ENCODE measurements around the gene WASF3.

The WASF3 gene

DNA sequence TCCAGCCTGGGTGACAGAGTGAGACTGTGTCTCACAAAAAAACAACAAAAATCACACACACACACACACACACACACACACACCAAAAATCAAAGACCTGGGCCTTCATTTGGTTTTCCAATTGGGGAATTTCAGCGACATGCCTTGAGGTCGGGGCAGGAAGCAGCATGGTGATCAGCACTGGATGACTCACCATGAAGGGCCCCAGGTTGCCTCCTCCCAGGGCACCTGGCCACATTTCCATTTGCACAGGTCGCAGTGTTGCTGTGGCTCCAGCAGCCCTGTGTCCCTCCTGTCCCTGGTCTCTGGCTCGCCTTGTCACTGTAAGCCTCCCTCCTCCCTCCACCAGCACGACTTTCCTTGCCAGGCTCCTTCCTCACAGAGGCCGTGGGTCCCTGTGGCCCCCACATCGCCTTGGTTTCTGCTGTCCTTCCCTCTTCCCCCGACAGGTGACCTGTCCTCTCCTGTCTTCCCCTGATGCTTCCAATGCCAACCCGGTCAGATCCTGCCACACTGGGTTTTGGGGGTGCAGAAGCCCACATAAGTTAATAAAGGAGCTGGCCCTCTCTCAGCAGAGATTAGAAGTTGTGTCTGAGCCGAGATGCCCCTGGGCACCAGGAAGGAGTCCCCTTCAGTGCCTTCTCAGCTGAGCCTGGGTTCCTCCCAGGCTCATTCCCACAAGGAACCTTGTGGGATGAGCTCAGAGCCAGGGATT is 136.4 kb downstream of the WASF3 start:
- H3K4me3 Mint-ChIP-seq = no peak overlapping the region
- H3K4me1 Mint-ChIP-seq = no peaks in the 10 kb centered on the region
- H3K27me3 Mint-ChIP-seq = no peaks in the 10 kb centered on the region
- no peak overlapping the region for H3K27ac Mint-ChIP-seq
- H3K36me3 Mint-ChIP-seq = no peaks in the 10 kb centered on the region
- H3K9me3 Mint-ChIP-seq = peaks cover 20% of the 10 kb centered on the region

DNA sequence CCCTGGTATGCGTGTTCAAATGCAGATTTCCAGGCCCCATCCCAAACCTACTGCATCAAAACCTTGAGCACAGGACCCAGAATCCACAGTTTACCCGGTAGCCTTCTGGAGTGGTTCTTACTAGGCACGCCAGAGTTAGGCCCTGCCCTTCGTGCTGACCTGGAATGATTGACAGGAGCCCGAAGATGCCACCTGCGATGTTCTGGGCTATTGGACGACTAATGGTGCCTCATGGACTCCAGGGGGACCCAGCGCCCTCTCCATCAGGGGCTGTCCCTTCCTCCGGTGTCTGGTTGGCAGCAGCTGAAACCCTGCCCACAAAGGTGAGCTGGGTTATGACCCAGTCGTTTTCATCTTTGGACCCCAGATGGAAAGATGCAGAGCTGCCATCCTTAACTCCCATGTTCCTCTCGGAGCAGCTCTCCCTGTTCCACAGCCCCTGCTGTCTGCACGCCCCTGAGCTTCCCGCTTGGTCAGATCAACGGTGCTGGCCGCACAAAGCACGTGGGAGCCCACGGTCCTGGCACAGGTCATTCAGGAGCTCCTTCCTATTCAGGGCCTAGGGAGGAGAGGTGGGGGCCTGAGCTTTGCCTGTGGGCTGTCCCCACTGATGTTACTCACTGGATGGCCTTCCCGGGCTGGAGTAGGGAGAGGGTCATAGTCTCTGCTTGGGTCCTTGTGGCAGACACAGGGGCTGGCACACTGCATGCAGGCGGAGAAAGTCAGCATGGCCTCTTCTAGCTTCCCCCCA is 137.3 kb downstream of the WASF3 start:
- H3K27me3 Mint-ChIP-seq = no peaks in the 10 kb centered on the region
- no peak overlapping the region for H3K27ac Mint-ChIP-seq
- no peak overlapping the region for H3K4me3 Mint-ChIP-seq
- H3K4me1 Mint-ChIP-seq = no peaks in the 10 kb centered on the region
- no peaks in the 10 kb centered on the region for H3K36me3 Mint-ChIP-seq
- peaks cover 16% of the 10 kb centered on the region for H3K9me3 Mint-ChIP-seq

DNA sequence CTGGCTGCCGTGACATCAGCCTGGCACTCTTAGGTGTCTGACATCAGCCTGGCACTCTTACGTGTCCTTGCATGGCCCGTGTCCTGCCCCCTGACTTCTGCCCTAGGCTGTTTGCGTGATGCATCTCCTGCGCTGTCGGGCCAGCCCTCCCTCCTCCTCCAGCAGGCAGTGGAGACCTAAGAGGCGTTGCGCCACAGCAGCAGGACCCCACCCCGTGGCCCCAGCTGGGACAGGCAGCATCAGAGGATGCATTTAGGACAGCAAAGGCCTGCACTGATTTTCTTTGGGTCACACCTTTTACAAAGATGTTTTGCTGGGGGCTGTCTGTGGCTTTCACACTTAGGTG is 137.8 kb downstream of the WASF3 start:
- no peak overlapping the region for H3K4me3 Mint-ChIP-seq
- no peaks in the 10 kb centered on the region for H3K27me3 Mint-ChIP-seq
- peaks cover 13% of the 10 kb centered on the region for H3K9me3 Mint-ChIP-seq
- no peak overlapping the region for H3K27ac Mint-ChIP-seq
- H3K4me1 Mint-ChIP-seq = no peaks in the 10 kb centered on the region
- H3K36me3 Mint-ChIP-seq = no peaks in the 10 kb centered on the region

DNA sequence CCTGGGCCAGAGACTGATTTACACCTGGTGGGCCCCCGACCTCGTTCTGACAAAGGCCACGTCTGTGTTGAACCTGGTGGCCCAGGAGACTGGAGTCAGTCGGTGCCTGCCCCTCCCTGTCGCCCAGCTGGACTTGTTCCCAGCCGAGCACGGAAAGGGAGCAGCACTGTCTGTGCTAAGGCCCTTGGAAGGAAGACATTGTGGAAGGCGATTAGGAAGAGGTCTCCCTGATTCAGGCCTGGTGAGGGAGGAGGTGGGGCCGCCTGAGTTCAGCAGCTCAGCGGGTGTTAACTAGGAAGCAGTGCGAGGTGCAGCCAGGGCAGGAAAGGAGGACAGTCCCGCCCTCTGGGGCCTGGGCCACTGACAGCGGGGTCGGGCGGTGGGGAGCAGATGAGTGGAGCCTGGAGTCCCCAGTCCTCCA is 138.4 kb downstream of the WASF3 start:
- H3K4me1 Mint-ChIP-seq = no peaks in the 10 kb centered on the region
- no peak overlapping the region for H3K4me3 Mint-ChIP-seq
- peaks cover 10% of the 10 kb centered on the region for H3K9me3 Mint-ChIP-seq
- no peaks in the 10 kb centered on the region for H3K27me3 Mint-ChIP-seq
- no peak overlapping the region for H3K27ac Mint-ChIP-seq
- no peaks in the 10 kb centered on the region for H3K36me3 Mint-ChIP-seq

DNA sequence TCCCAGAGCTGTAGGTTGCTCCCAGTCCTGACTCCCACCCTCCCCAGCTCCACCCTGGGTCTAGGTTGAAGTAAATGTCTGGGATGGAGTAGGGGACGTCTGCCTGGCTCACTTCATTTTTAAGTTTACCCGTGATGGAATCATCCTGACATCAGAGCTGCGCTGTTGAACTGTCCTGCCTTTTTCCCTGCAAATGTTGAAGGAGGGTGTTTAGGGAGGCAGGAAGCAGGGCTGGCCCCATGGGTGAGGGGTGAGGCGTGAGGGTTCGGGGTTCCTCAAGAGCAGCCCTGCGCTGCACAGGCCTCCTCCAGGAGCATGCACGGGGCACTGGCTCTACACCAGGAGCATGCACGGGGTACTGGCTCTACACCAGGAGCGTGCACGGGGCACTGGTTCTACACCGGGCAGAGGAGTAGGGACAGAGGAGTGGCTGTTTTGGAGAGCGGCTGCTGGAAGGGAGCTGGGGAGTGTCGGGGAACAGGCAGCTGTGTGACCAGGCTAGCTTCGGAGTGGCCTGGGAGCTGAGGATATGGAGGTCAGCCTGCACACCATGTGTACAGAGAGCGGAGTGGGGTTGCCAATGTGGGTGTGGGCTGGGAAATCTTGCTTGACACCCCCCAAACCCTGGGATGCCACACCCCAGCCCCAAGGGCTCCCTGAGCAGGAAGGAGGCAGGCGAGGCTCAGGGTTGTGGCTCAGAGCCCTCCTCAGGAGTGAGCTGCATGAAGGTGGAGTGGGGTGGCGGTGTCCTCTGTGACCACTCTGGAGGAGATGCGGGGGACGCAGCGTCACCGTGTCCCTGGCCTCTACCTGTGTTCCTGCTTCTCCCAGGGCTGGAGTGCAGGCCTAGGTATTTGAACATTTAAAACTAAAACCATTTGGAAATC is 139.8 kb downstream of the WASF3 start:
- no peak overlapping the region for H3K27ac Mint-ChIP-seq
- no peaks in the 10 kb centered on the region for H3K9me3 Mint-ChIP-seq
- no peak overlapping the region for H3K4me3 Mint-ChIP-seq
- no peaks in the 10 kb centered on the region for H3K27me3 Mint-ChIP-seq
- H3K36me3 Mint-ChIP-seq = no peaks in the 10 kb centered on the region
- H3K4me1 Mint-ChIP-seq = no peaks in the 10 kb centered on the region

DNA sequence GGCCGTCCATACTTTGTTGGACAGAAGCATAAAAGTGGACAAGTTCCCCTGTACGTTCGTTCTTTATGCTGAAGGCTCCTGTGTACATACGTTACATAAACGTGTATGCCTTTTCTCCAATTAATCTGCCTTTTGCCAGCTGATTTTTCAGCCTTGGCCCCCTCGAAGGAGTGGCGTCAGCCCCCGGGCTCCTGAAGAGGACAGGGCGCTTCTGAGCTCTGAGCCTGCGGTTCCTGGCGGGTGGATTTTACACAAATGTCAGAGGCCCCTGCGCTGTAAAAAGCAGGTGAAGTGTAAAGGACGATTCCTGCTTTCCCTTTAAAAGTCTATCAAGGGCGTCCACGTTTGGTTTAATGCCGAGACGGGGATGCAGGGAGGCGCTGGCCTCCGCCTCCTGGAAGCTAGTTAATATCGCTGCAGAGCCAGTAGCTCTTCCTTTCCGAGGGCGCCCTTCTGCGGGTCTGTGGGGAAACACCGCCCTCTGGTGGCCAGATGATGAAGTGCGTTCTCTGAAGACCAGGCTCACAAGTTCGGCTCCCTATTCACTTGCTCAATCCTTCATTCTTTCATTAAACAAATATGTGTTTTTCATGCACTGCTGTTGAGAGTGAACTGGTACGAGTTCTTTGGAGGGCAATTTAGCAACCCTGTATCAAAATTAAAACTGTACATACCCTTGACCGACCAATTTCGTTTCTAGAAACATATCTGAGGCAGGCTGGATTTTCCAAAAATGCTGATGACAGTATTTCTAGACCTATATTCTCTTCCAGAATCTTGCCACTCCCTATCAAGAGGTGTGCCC is 141.1 kb downstream of the WASF3 start:
- no peak overlapping the region for H3K4me3 Mint-ChIP-seq
- no peaks in the 10 kb centered on the region for H3K4me1 Mint-ChIP-seq
- no peaks in the 10 kb centered on the region for H3K9me3 Mint-ChIP-seq
- no peaks in the 10 kb centered on the region for H3K27me3 Mint-ChIP-seq
- no peaks in the 10 kb centered on the region for H3K36me3 Mint-ChIP-seq
- no peak overlapping the region for H3K27ac Mint-ChIP-seq

DNA sequence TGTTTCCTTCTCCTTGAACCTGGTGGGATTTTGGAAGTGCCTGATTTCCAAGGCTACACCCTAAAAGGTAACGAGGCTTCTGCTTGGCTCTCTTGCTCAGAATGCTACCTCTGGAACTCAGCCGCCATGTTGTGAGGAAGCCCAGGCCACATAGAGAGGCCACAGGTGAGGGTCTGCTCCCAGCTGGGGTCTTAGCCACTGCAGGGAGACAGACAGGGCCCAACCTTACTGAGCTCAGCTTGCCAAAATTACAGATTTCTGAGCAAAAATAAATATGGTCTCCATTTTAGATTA is 141.7 kb downstream of the WASF3 start:
- H3K4me3 Mint-ChIP-seq = no peak overlapping the region
- no peaks in the 10 kb centered on the region for H3K36me3 Mint-ChIP-seq
- no peaks in the 10 kb centered on the region for H3K27me3 Mint-ChIP-seq
- H3K9me3 Mint-ChIP-seq = no peaks in the 10 kb centered on the region
- H3K4me1 Mint-ChIP-seq = no peaks in the 10 kb centered on the region
- no peak overlapping the region for H3K27ac Mint-ChIP-seq

DNA sequence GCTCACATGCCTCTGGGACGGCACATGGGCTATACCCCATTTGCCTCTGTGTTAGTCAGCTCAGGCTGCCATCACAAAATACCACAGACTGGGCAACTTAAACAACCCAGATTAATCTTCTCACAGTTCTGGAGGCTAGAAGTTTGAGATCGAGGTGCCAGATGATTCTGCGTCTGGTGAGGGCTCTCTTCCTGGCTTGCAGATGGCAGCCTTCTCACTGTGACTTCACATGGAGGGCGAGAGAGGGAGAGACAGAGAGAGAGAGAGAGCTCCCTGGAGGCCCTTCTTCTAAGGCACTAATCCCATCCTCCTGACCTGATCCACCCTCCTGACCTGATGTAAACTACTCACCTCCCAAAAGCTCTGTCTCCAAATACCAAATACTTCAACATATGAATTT is 148.1 kb downstream of the WASF3 start:
- Mint-ChIP-seq H3K4me3 (no peak overlapping the region), H3K36me3 (no peaks in the 10 kb centered on the region), H3K4me1 (no peaks in the 10 kb centered on the region), H3K9me3 (no peaks in the 10 kb centered on the region), H3K27ac (no peak overlapping the region), H3K27me3 (peaks cover 1% of the 10 kb centered on the region)

DNA sequence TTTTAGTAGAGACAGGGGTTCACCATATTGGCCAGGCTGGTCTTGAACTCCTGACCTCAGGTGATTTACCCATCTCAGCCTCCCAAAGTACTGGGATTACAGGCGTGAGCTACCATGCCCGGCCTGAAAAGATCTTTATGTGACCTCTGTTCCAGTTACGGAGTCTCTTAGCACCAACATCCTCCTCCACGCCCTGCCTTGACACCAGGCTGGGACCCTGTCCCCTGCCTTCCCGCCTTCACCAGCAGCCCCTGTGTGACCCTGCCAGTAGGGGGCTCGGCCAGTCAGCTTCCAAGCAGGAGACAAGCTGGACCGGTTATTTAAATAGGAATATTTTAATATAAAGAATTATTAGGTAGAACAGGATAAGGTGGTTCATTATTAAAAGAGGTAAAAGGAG is 148.9 kb downstream of the WASF3 start:
- Mint-ChIP-seq H3K4me3 (no peak overlapping the region), H3K4me1 (no peaks in the 10 kb centered on the region), H3K27me3 (peaks cover 1% of the 10 kb centered on the region), H3K27ac (no peak overlapping the region), H3K9me3 (no peaks in the 10 kb centered on the region), H3K36me3 (no peaks in the 10 kb centered on the region)

DNA sequence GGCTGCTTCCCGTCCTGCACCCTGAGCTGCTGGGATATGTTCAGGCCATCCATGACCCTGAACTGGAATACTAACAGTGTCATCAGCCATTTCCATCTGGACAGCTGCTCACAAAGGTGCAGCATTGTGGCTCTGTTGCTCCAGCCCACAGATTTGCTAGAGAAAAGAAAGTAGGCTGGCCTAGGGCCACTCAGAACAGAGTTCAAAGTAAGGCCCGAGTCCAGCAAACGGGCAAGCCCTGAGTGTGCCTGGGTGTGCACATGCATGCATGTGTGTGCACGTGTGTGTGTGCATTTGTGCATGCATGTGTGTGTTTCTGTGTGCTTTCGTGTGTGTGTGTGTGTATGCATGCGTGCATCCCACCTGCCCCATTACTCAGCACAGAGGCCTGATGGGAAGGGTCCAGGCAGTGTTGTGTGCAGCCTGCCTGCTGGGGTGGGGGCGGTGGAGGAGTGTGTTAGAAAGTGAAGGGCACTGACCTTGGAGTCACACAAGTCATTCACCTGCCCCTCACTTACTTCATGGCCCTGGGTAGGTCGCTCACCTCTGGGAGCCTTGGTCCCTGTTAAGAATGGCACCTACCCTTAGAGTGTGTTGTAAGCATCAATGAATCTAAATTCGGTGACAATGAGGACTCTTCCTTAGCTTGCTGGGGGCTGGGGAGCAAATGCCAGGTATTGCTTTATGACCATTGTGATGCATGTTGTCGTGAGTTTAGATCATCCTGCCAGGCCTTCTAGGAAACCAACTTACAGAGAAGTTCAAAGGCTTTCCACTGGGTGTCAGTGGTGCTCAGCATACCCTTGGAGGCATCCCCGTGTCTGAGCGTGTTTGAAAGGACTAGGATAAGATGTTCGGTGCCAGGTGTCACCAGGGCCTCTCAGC is 149.9 kb downstream of the WASF3 start:
- peaks cover 1% of the 10 kb centered on the region for H3K27me3 Mint-ChIP-seq
- no peak overlapping the region for H3K4me3 Mint-ChIP-seq
- no peak overlapping the region for H3K27ac Mint-ChIP-seq
- no peaks in the 10 kb centered on the region for H3K4me1 Mint-ChIP-seq
- H3K9me3 Mint-ChIP-seq = no peaks in the 10 kb centered on the region
- no peaks in the 10 kb centered on the region for H3K36me3 Mint-ChIP-seq

DNA sequence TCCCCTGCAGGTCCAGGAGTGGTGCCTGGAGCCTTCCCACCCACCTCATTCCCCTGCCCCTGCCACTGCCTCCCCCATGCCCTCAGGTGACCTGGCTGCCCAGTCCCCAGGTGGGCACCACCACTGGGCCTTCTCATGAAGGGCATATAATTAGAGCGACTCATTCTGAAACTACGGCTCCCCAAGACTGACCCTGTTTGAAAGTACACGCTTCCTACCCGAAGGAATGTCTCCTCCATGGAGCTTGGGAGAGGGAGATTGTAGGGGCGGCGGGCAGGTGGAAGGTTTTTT is 150.5 kb downstream of the WASF3 start:
- H3K36me3 Mint-ChIP-seq = no peaks in the 10 kb centered on the region
- peaks cover 5% of the 10 kb centered on the region for H3K9me3 Mint-ChIP-seq
- H3K4me1 Mint-ChIP-seq = no peaks in the 10 kb centered on the region
- no peak overlapping the region for H3K27ac Mint-ChIP-seq
- peaks cover 1% of the 10 kb centered on the region for H3K27me3 Mint-ChIP-seq
- H3K4me3 Mint-ChIP-seq = no peak overlapping the region

DNA sequence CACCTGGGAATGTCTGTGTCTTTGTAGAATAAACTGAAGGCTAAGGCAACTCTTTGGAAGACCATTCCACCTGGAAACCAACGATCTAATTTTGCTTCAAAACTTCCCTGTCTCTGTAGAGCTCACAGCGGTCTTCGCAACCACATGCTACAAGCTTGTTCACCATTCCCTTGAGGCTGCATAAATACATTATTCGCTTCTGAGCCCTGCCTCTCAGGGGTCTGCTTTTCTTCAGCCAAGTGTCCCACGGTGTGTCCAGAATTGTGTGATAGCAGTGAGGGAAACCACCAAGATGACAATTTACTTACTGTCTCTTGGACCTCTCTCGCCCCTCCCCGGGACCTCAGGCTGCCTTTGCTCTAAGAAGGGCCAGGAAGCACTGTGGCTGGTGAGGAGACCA is 152.0 kb downstream of the WASF3 start:
- Mint-ChIP-seq H3K27ac (no peak overlapping the region), H3K9me3 (peaks cover 5% of the 10 kb centered on the region), H3K36me3 (no peaks in the 10 kb centered on the region), H3K27me3 (peaks cover 1% of the 10 kb centered on the region), H3K4me3 (no peak overlapping the region), H3K4me1 (no peaks in the 10 kb centered on the region)

DNA sequence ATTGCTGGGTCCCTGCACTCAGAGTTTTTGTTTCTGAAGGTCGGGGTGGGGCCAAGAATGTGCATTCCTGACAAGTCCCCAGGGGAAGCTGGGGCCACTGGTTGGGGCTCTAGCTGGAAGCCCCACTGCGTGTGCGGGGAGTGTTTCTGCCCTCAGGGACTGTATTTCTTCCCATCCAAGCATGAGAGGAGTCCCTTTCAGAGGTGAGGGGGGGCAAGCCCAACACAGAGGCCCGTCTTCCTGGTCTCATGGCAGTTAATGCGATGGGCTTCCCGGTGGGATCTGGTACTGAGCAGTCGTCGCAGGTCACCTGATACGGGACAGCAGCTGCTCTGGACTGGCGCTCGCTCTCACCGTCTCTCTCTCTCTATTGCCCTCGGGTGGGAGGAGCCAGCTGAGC is 152.7 kb downstream of the WASF3 start:
- H3K27ac Mint-ChIP-seq = no peak overlapping the region
- H3K4me1 Mint-ChIP-seq = no peaks in the 10 kb centered on the region
- H3K9me3 Mint-ChIP-seq = peaks cover 5% of the 10 kb centered on the region
- no peaks in the 10 kb centered on the region for H3K36me3 Mint-ChIP-seq
- H3K4me3 Mint-ChIP-seq = no peak overlapping the region
- H3K27me3 Mint-ChIP-seq = peaks cover 1% of the 10 kb centered on the region

DNA sequence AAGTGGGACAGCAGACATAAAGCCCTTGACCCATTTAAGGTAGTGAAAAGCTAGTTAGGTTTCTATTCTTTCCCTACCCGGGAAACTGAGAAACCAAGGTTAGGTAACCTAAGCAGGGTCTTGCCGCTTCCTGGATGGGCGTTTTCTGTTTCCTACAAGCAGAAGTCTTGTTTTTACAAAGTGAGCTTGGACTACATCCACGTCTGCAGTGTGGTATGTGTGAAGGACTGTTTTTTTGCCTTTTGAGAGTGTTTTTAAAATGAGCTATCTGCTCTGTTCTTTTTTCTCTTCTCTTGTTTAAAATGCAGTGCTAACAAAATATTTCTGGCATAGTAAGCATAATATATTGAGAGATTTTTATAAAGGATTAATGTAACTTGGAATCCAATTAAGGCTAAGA is 153.7 kb downstream of the WASF3 start:
- no peak overlapping the region for H3K27ac Mint-ChIP-seq
- no peaks in the 10 kb centered on the region for H3K4me1 Mint-ChIP-seq
- H3K9me3 Mint-ChIP-seq = peaks cover 5% of the 10 kb centered on the region
- H3K36me3 Mint-ChIP-seq = no peaks in the 10 kb centered on the region
- no peaks in the 10 kb centered on the region for H3K27me3 Mint-ChIP-seq
- H3K4me3 Mint-ChIP-seq = no peak overlapping the region

DNA sequence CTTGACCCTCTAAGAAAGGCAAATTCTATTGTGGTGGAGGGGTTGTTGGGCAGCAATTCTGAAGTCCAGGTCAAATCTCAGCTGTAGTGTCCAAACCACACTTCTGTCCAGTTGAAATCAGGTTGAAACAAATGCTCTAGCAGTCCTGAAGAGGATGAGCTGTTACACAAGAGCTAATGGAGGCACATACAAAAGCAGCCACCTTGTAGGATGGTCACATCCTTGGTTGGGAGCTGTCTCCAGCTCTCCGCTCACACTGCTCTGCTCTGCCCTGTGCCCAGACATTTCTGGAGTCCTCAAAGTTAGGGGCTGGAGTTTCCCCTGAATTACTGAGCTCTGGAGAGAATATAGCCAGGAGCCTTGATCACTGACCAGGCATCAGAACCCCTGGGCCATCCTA is 155.9 kb downstream of the WASF3 start:
- H3K9me3 Mint-ChIP-seq = peaks cover 5% of the 10 kb centered on the region
- no peaks in the 10 kb centered on the region for H3K4me1 Mint-ChIP-seq
- no peaks in the 10 kb centered on the region for H3K36me3 Mint-ChIP-seq
- H3K4me3 Mint-ChIP-seq = no peak overlapping the region
- H3K27me3 Mint-ChIP-seq = no peaks in the 10 kb centered on the region
- H3K27ac Mint-ChIP-seq = no peak overlapping the region
